Fibroblast of upper back skin (primary cell): ENCODE measurements around the gene IPO5.
A peak's percentile ranks its signal among the peaks of the same experiment; 100 is the strongest.

ENCODE experiments used
- DNase-seq: peaks from one replicate; pipeline ENCODE4 v3.0.0-alpha.2; 2013

The IPO5 gene

GRCh38 chr13:97953376-97953970, at the start of gene IPO5:
TSS of gene IPO5 (plus strand) at chr13:97953675. CDS start at chr13:97976697, 23,022 bp downstream.
- DNase-seq = peak; percentile 78

GRCh38 chr13:97904059-97904458, 49.4 kb upstream of the IPO5 start:
- no peak for DNase-seq

- DNase-seq = no peak
Observed at GRCh38 chr13:97905517-97905916, 48.0 kb upstream of the IPO5 start.

GRCh38 chr13:97911311-97912138, 42.0 kb upstream of the IPO5 start:
- peak; percentile 23 for DNase-seq

GRCh38 chr13:97912139-97912535, 41.3 kb upstream of the IPO5 start:
- DNase-seq = no peak

GRCh38 chr13:97913206-97913605, 40.3 kb upstream of the IPO5 start:
- DNase-seq = no peak

- DNase-seq = peak; percentile 59
Observed at GRCh38 chr13:97914540-97914939, 38.9 kb upstream of the IPO5 start.

- DNase-seq = peak; percentile 79
Observed at GRCh38 chr13:97921176-97921816, 32.2 kb upstream of the IPO5 start.

GRCh38 chr13:97928301-97928700, 25.2 kb upstream of the IPO5 start:
- DNase-seq = no peak

- DNase-seq = no peak
Observed at GRCh38 chr13:97932036-97932435, 21.4 kb upstream of the IPO5 start.

- no peak for DNase-seq
Observed at GRCh38 chr13:97932647-97933046, 20.8 kb upstream of the IPO5 start.

- no peak for DNase-seq
Observed at GRCh38 chr13:97933776-97934175, 19.7 kb upstream of the IPO5 start.

GRCh38 chr13:97934590-97934989, 18.9 kb upstream of the IPO5 start:
- no peak for DNase-seq

- DNase-seq = no peak
Observed at GRCh38 chr13:97935071-97935470, 18.4 kb upstream of the IPO5 start.

GRCh38 chr13:97936036-97936435, 17.4 kb upstream of the IPO5 start:
- no peak for DNase-seq

GRCh38 chr13:97938706-97939475, 14.6 kb upstream of the IPO5 start:
- no peak for DNase-seq

- DNase-seq = peak; percentile 37
Observed at GRCh38 chr13:97944396-97945029, 9.0 kb upstream of the IPO5 start.

- DNase-seq = peak; percentile 70
Observed at GRCh38 chr13:97945342-97945741, 8.1 kb upstream of the IPO5 start.

GRCh38 chr13:97945792-97946419, 7.6 kb upstream of the IPO5 start:
- peak; percentile 27 for DNase-seq

- peak; percentile 95 for DNase-seq
Observed at GRCh38 chr13:97946951-97947588, 6.4 kb upstream of the IPO5 start.

GRCh38 chr13:97948041-97948440, 5.4 kb upstream of the IPO5 start:
- DNase-seq = no peak

- DNase-seq = peak; percentile 48
Observed at GRCh38 chr13:97949316-97949715, 4.2 kb upstream of the IPO5 start.
